ENCODE measurements around the gene ADISSP.
A peak's percentile ranks its signal among the peaks of the same experiment; 100 is the strongest.

ADISSP gene

GRCh38 chr20:3727401-3728021, 40.0 kb downstream of the ADISSP start:
- H3K4me3 ChIP-seq (ENCODE audit: low read depth, low read length), result peak overlapping the region; percentile 19
- ChIA-PET CTCF (interaction anchor here (0.6 to 7.2 kb wide), 11 partner anchors 9 to 165 kb away, joined by 3 to 41 read pairs (median 4); no protein-coding TSS in a partner anchor), POLR2A (no interaction called here)
- no peak for TF ChIP-seq CTCF (IDR thresholded peaks at IDR 0.05; ENCODE audit: insufficient read depth, low read length, missing control alignments)
- peak; percentile 10 for DNase-seq (ENCODE audit: low read depth, low spot score)

GRCh38 chr20:3724356-3724755, 43.2 kb downstream of the ADISSP start:
- POLR2A ChIA-PET, result interaction anchor here (0.6 kb wide), 1 partner anchor 21 kb away, joined by 3 read pairs; no protein-coding TSS in a partner anchor
- no peak for DNase-seq (ENCODE audit: low read depth, low spot score)
- CTCF ChIA-PET, result interaction anchor here (0.7 to 1.4 kb wide), 5 partner anchors 13 to 48 kb away, joined by 3 to 4 read pairs (median 3); no protein-coding TSS in a partner anchor
- H3K4me3 ChIP-seq (ENCODE audit: low read depth, low read length), result no peak overlapping the region
- no peak for TF ChIP-seq CTCF (IDR thresholded peaks at IDR 0.05; ENCODE audit: insufficient read depth, low read length, missing control alignments)

- ChIA-PET POLR2A (no interaction called here), CTCF (interaction anchor here (1.5 kb wide), 2 partner anchors 12 to 17 kb away, joined by 3 to 13 read pairs; no protein-coding TSS in a partner anchor)
- DNase-seq (ENCODE audit: low read depth, low spot score), result no peak
- no peak overlapping the region for H3K4me3 ChIP-seq (ENCODE audit: low read depth, low read length)
- TF ChIP-seq CTCF (IDR thresholded peaks at IDR 0.05; ENCODE audit: insufficient read depth, low read length, missing control alignments), result no peak
These were observed 44.3 kb downstream of the ADISSP start for GRCh38 chr20:3723284-3723683.

GRCh38 chr20:3721912-3722311, 45.6 kb downstream of the ADISSP start:
- DNase-seq (ENCODE audit: low read depth, low spot score), result no peak
- TF ChIP-seq CTCF (IDR thresholded peaks at IDR 0.05; ENCODE audit: insufficient read depth, low read length, missing control alignments), result no peak
- CTCF ChIA-PET, result interaction anchor here (0.7 to 1.5 kb wide), 6 partner anchors 11 to 158 kb away, joined by 3 to 13 read pairs (median 4); no protein-coding TSS in a partner anchor
- POLR2A ChIA-PET, result no interaction called here
- H3K4me3 ChIP-seq (ENCODE audit: low read depth, low read length), result no peak overlapping the region

GRCh38 chr20:3720626-3721025, 46.9 kb downstream of the ADISSP start:
- no peak overlapping the region for H3K4me3 ChIP-seq (ENCODE audit: low read depth, low read length)
- no peak for DNase-seq (ENCODE audit: low read depth, low spot score)
- CTCF ChIA-PET, result interaction anchor here (0.6 to 27.2 kb wide), 7 partner anchors 10 to 180 kb away, joined by 3 to 1151 read pairs (median 3); partner anchors contain the start of genes ADAM33 and ADISSP
- POLR2A ChIA-PET, result no interaction called here
- no peak for TF ChIP-seq CTCF (IDR thresholded peaks at IDR 0.05; ENCODE audit: insufficient read depth, low read length, missing control alignments)

- ChIA-PET POLR2A (no interaction called here), CTCF (interaction anchor here (0.6 to 27.2 kb wide), 7 partner anchors 10 to 180 kb away, joined by 3 to 1151 read pairs (median 3); partner anchors contain the start of genes ADAM33 and ADISSP)
- no peak overlapping the region for H3K4me3 ChIP-seq (ENCODE audit: low read depth, low read length)
- no peak for DNase-seq (ENCODE audit: low read depth, low spot score)
- no peak for TF ChIP-seq CTCF (IDR thresholded peaks at IDR 0.05; ENCODE audit: insufficient read depth, low read length, missing control alignments)
These were observed 47.5 kb downstream of the ADISSP start for GRCh38 chr20:3720068-3720467.

Data from AG04449 (cell line).